GM19455 (cell line): ENCODE data around the gene CSNK1E.

ENCODE experiments used
- ATAC-seq: cut with Tn5 transposase; IDR thresholded peaks from one replicate; pipeline ENCODE4 v1.9.1; 2021; ENCODE audit not compliant: unreplicated experiment

CSNK1E gene

DNA sequence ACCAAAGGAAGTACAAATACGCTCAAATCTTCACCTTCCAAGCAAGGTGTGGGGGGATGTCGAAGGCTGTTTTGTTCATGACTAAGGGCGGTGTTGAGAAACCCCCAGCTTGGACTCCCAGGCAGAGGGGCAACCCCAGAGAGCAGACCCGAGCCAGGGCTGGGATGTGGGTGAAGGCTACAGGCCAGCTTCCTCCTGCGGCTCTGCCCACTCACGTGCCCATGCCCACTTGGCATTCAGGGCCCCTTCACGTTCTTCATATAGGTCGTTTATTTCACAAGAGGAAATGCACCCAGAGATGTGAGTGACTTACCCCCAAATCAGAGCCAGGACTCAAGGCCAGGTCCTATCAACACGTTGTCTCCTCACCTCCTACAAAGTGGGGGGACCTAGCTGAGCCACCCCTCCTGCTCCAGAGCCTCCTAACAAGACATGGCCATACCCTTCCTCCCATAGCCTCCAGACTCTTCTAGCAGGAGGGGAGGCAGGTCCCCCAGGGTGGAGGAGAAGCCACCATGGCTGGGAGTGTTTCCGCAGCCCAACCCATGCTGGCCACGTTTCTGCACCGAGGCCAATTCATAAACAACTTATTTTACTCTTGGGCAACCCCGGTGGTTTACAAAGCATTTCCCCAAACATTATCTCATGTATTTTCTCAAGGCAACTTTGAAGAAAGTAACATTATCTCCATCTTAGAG is 66.4 kb downstream of the CSNK1E start:
- no peak for ATAC-seq

GRCh38 chr22:38249803-38250642 is 67.2 kb downstream of the CSNK1E start:
- no peak for ATAC-seq

DNA sequence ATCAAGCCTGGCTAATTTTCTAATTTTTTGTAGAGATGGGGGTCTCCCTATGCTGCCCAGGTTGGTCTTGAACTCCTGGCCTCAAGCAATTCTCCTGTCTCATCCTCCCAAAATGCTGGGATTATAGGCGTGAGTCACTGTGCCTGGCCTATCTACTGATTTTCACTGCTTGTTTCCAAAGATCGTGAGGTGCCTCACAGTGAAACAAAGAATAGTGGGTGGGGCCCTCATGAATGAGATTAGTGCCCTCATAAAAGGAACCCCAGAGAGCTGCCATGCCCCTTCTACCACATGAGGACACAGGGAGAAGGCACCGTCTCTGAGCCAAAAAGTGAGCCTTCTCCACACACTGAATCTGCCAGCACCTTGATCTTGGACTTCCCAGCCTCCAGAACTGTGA is 67.9 kb downstream of the CSNK1E start:
- ATAC-seq = no peak

DNA sequence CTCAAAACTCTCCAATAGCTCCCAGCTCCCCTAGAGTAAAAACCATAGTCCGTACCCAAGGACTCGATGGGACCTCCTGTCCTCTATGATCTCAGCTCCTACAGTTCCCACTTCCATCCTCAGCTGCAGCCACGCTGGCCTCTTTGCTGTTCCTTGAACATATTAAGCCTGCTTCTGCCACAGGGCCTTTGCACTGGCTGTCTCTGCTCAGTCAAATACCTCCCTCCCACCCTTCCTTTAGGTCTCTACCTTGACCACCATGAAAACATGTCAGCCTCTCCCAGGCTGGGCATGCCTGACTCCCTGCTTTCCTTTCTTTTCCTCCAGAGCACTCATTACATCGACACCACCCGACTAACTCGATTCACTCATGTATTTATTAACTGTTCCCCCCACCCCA is 69.0 kb downstream of the CSNK1E start:
- ATAC-seq = no peak

DNA sequence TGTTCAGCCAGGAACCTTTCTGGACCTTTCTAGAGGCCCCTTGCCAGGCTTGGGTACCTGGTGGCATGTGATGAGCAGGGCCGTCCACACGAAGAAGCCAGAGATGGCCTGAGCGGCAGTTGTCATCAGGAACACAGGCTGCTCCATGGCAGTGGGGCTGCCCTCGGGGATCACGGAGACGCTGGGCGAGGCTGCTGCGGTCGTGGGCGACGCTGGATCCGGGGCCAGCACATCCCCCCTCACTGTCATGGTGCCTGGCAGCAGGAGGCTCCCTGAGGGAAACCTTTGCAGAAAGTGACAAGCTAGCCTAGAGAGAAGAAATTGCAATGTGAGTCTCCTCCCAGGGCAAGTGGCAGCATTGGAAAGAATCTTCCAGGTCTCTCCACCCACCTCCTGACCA is 69.5 kb downstream of the CSNK1E start:
- no peak for ATAC-seq

- no peak for ATAC-seq
Measured at GRCh38 chr22:38246692-38247091, 70.5 kb downstream of the CSNK1E start.

DNA sequence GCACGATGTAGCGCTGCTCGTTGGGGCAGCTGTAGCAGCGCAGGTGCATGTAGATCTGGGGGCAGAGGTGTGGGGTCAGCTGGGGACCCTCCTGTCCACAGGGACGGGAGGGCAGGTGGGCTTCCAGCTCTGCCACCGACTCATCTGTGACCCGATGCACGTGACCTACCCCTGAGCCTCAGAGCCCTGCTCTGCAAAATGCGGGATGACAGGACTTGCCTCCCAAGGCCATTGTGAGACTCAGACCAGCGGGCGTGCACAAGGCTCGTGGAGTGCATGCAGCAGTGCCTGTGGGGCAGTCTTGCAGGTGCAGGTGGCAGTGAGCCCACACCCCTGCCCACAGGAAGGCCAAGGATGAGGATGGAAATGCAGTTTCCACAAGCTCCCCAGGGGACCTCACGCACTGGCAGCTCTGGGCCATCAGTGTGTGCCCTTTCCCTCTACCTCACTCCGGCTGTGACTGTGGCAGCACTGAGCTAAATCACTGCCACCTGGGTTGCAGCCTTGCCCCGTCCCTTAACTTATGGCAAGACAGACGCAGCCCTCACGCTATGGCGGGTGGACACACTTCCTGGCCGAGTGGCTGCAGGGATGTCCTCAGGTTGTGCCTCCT is 71.1 kb downstream of the CSNK1E start:
- no peak for ATAC-seq

GRCh38 chr22:38244106-38244505 is 73.1 kb downstream of the CSNK1E start:
- ATAC-seq = no peak

- ATAC-seq = no peak
Measured at GRCh38 chr22:38243007-38243765, 74.0 kb downstream of the CSNK1E start.

DNA sequence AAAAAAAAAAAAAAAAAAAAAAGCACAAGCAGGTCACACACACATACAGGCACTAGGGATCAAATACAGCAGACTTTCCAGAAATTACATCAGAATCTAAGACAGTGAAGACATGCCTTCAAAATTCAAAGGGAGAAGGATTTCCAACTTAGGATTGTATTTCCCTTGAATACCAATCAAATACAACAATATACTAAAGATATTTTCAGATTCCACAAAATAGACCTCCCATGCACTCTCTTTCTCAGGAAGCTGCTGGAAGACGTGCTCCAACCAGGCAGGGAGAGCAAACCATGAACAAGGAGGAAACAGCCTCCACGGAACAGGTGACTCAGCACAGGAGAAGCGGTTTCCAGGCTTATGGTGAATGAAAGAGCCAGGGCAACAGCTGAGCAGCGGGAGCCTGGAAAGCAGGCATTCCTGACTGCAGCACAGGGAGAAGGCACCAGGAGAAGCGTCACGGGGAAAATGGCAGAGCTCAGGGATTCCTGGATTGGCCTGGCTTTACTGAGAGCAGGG is 76.4 kb downstream of the CSNK1E start:
- ATAC-seq = no peak
